Keratinocyte (primary cell): ENCODE measurements around the gene SLC28A3.

Experiments used
- CTCF ChIP-seq, 3 experiments: IDR thresholded peaks in 1 of 3; conservative IDR thresholded peaks in 1 of 3; optimal IDR thresholded peaks in 1 of 3; 2 replicates in 2 of 3; 3 replicates in 1 of 3; pipeline versions ENCODE3 to v1.5.1; 2011; ENCODE audit warnings: low read length in 3 of 3, mild to moderate bottlenecking in 3 of 3, moderate library complexity in 2 of 3, control low read depth in 1 of 3, inconsistent platforms in 1 of 3; ENCODE audit not compliant: insufficient read depth in 2 of 3; ENCODE audit errors: extremely low read depth in 1 of 3
- EZH2 ChIP-seq: IDR thresholded peaks from one replicate; pipeline ENCODE4 v1.6.1; 2012; ENCODE audit warnings: inconsistent platforms, mild to moderate bottlenecking, low read length, moderate library complexity

- TF ChIP-seq CTCF (optimal IDR thresholded peaks at IDR 0.05 in 1 of 3, IDR thresholded peaks at IDR 0.05 in 1 of 3, conservative IDR thresholded peaks at IDR 0.05 in 1 of 3; ENCODE audit: extremely low read depth in 1 of 3, insufficient read depth in 2 of 3, low read length in 3 of 3), result no peak
- no peak for TF ChIP-seq EZH2
These were observed 85.6 kb downstream of the SLC28A3 start for GRCh38 chr9:84254972-84255371.
